Peyer's patch (tissue), 4 donors: ENCODE results near the gene BPIFB1. TPM values are rescaled to one million over a fixed set of nuclear protein-coding genes. Genes with fewer than 3 reads are reported as not detected.

Experiments
- DNase-seq, 3 donors: peaks; one replicate each; pipeline ENCODE4 v3.0.0-alpha.2; 2017 to 2019
- H3K27ac ChIP-seq, 4 donors: fragments of 200-600 bp; sonication (generic); one replicate each; pipeline ENCODE4 v1.5.1; 2016 to 2019
- H3K27me3 ChIP-seq, 2 donors: fragments of 200-600 bp; sonication (generic); one replicate each; pipeline ENCODE4 v1.5.1; 2019
- H3K36me3 ChIP-seq, 3 donors: fragments of 200-600 bp; sonication (generic); one replicate each; pipeline ENCODE4 v1.5.1; 2016 to 2019
- H3K4me1 ChIP-seq, 4 donors: fragments of 200-600 bp; sonication (generic); one replicate each; pipeline ENCODE4 v1.5.1; 2016 to 2019
- H3K4me3 ChIP-seq, 4 donors: fragments of 200-600 bp; sonication (generic); 1 replicate in 3 of 4; 2 replicates in 1 of 4; pipeline ENCODE4 v1.5.1; 2016 to 2019; ENCODE audit warnings: mild to moderate bottlenecking in 1 of 4
- H3K9me3 ChIP-seq, 4 donors: fragments of 200-600 bp; sonication (generic); one replicate each; pipeline ENCODE4 v1.5.1; 2016 to 2019; ENCODE audit warnings: mild to moderate bottlenecking in 1 of 4
- POLR2A ChIP-seq, 2 donors: fragments of 450-650 bp; IDR thresholded peaks; one replicate each; pipeline ENCODE4 v1.5.1; 2017; ENCODE audit warnings: antibody characterized with exemption in 2 of 2, mild to moderate bottlenecking in 2 of 2, moderate library complexity in 2 of 2
- total RNA-seq, 4 donors: library from RNA; depleted of rRNA; stranded (reverse); fragments of >200 nt; gene quantifications; one replicate each; pipeline ENCODE4 v1.1.0, GENCODE V29; 2016
- TF ChIP-seq, protein P1 (sequence below), 6 experiments: fragments of 450-650 bp in 4 of 6; fragments of 200-600 bp in 2 of 6; sonication (generic) in 1 of 6; IDR thresholded peaks; one replicate each; pipeline ENCODE4 v1.5.1; 2017 to 2019; ENCODE audit warnings: antibody characterized with exemption in 6 of 6, mild to moderate bottlenecking in 3 of 6, moderate library complexity in 1 of 6

The BPIFB1 gene
- total RNA-seq, 4 donors from 2014 or later = not detected

- no peak for DNase-seq
- H3K9me3 ChIP-seq = no peaks in the 10 kb centered on the region
- TF ChIP-seq, protein P1, sequence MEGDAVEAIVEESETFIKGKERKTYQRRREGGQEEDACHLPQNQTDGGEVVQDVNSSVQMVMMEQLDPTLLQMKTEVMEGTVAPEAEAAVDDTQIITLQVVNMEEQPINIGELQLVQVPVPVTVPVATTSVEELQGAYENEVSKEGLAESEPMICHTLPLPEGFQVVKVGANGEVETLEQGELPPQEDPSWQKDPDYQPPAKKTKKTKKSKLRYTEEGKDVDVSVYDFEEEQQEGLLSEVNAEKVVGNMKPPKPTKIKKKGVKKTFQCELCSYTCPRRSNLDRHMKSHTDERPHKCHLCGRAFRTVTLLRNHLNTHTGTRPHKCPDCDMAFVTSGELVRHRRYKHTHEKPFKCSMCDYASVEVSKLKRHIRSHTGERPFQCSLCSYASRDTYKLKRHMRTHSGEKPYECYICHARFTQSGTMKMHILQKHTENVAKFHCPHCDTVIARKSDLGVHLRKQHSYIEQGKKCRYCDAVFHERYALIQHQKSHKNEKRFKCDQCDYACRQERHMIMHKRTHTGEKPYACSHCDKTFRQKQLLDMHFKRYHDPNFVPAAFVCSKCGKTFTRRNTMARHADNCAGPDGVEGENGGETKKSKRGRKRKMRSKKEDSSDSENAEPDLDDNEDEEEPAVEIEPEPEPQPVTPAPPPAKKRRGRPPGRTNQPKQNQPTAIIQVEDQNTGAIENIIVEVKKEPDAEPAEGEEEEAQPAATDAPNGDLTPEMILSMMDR (IDR thresholded peaks at IDR 0.05) = no peak
- no peak for TF ChIP-seq POLR2A (IDR thresholded peaks at IDR 0.05)
- H3K36me3 ChIP-seq = no peaks in the 10 kb centered on the region
- H3K4me1 ChIP-seq = no peaks in the 10 kb centered on the region
- no peaks in the 10 kb centered on the region for H3K27me3 ChIP-seq
- H3K27ac ChIP-seq = no peak overlapping the region
- H3K4me3 ChIP-seq = no peak overlapping the region
Measured at GRCh38 chr20:33277471-33278441, 5.3 kb upstream of the BPIFB1 start.

DNA sequence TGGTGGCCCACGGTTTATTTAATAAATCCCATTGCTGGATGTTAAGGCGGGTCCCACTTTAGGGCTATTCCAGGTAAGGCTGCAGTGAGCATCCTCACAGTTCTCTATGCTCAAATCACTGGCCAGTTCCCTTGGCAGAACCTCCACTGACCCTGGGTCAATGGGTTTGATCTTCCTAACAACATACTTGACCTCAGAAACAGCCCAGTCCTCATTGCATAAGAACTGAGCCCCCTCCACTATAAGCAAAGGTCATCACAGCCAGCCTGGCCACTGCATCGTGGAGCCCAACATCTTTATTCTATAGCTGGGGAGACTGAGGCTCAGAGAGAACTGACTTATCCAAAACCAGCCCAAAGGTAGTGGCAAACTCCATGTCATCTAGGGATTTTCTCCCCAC is 4.3 kb upstream of the BPIFB1 start:
- no peak overlapping the region for H3K4me3 ChIP-seq
- no peak for TF ChIP-seq POLR2A (IDR thresholded peaks at IDR 0.05)
- TF ChIP-seq, protein P1 (IDR thresholded peaks at IDR 0.05) = no peak

DNA sequence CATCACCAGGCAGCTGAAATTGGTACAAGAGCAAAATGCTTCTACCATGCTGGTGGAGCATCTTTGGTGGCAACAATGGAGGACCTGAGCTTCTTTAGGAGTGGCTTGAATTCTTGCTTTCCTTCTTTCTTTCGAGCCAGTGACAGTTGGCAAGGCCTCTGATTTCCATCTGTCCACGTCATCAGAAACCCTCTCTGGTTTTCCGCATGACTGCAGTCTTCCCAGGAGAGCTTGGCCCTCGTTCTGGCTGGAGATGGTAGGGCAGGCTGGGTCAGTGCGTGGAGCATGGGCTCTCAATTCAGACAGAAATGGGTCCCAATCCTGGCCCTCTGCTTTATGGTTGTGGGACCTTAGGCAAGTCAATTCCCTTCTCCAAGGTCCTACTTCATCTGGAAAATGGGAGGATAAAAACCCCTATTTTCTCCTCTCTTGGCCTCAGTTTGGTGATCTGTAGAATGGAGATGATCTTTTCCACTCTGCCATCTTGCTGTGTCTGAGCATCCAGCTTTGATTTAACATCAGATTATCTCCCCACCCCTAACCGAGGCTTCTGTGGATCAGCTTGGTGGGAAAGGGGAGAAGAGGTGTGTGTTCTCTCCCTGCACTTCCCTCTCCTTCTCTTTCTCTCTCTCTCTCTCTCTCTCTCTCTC is 3.6 kb upstream of the BPIFB1 start:
- Histone ChIP-seq H3K27me3 (no peaks in the 10 kb centered on the region), H3K9me3 (no peaks in the 10 kb centered on the region), H3K27ac (no peak overlapping the region), H3K36me3 (no peaks in the 10 kb centered on the region), H3K4me3 (no peak overlapping the region), H3K4me1 (no peaks in the 10 kb centered on the region)
- DNase-seq = peak in 1 of 3 donors; percentile 15
- no peak for TF ChIP-seq POLR2A (IDR thresholded peaks at IDR 0.05)
- TF ChIP-seq, protein P1 (IDR thresholded peaks at IDR 0.05) = no peak

More for the DNA sequence above, 4.3 kb upstream of the BPIFB1 start:
- no peaks in the 10 kb centered on the region for H3K27me3 ChIP-seq
- no peak overlapping the region for H3K27ac ChIP-seq
- no peaks in the 10 kb centered on the region for H3K4me1 ChIP-seq
- H3K9me3 ChIP-seq = no peaks in the 10 kb centered on the region
- DNase-seq = no peak
- no peaks in the 10 kb centered on the region for H3K36me3 ChIP-seq

- Histone ChIP-seq H3K4me3 (no peak overlapping the region), H3K27me3 (no peaks in the 10 kb centered on the region), H3K27ac (no peak overlapping the region), H3K36me3 (no peaks in the 10 kb centered on the region), H3K9me3 (no peaks in the 10 kb centered on the region), H3K4me1 (no peaks in the 10 kb centered on the region)
- DNase-seq = peak in 1 of 3 donors; percentile 22
- TF ChIP-seq POLR2A (IDR thresholded peaks at IDR 0.05) = no peak
Measured at GRCh38 chr20:33280000-33280680, 2.9 kb upstream of the BPIFB1 start.

GRCh38 chr20:33280775-33281174 is 2.2 kb upstream of the BPIFB1 start:
- H3K36me3 ChIP-seq = no peaks in the 10 kb centered on the region
- no peaks in the 10 kb centered on the region for H3K27me3 ChIP-seq
- TF ChIP-seq, protein P1 (IDR thresholded peaks at IDR 0.05) = no peak
- TF ChIP-seq POLR2A (IDR thresholded peaks at IDR 0.05) = no peak

More at GRCh38 chr20:33280775-33281174, 2.2 kb upstream of the BPIFB1 start:
- H3K4me1 ChIP-seq = no peaks in the 10 kb centered on the region
- DNase-seq = no peak
- H3K27ac ChIP-seq = no peak overlapping the region
- no peaks in the 10 kb centered on the region for H3K9me3 ChIP-seq
- no peak overlapping the region for H3K4me3 ChIP-seq
